NCI-H524 (cell line): ENCODE results near the gene TMEM115.

Experiments
- DNase-seq, 2 experiments: peaks; one replicate each; lab custom pipeline; 2025; lab: John Stamatoyannopoulos, UW

The TMEM115 gene

GRCh38 chr3:50378024-50378423 is 18.7 kb upstream of the TMEM115 start:
- no peak for DNase-seq

- DNase-seq: no peak
Observed at GRCh38 chr3:50375258-50375931, 16.1 kb upstream of the TMEM115 start.

GRCh38 chr3:50374363-50375257 is 15.3 kb upstream of the TMEM115 start:
- no peak for DNase-seq

GRCh38 chr3:50373146-50374051 is 14.1 kb upstream of the TMEM115 start:
- no peak for DNase-seq

- DNase-seq: peak in 1 of 2 experiments; percentile 19
Observed at GRCh38 chr3:50372349-50372748, 13.0 kb upstream of the TMEM115 start.

GRCh38 chr3:50371133-50371685 is 11.9 kb upstream of the TMEM115 start:
- DNase-seq: no peak

- DNase-seq: peak; percentile 14 to 53
Observed at GRCh38 chr3:50370594-50370993, 11.3 kb upstream of the TMEM115 start.

- no peak for DNase-seq
Observed at GRCh38 chr3:50369012-50369670, 9.8 kb upstream of the TMEM115 start.

- no peak for DNase-seq
Observed at GRCh38 chr3:50365842-50366220, 6.5 kb upstream of the TMEM115 start.

- DNase-seq: no peak
Observed at GRCh38 chr3:50365080-50365841, 5.9 kb upstream of the TMEM115 start.

GRCh38 chr3:50364573-50365079 is 5.3 kb upstream of the TMEM115 start:
- DNase-seq: no peak

GRCh38 chr3:50359760-50360110 is 414 bp upstream of the TMEM115 start:
- no peak for DNase-seq

GRCh38 chr3:50358355-50358910 is 888 bp downstream of the TMEM115 start:
- DNase-seq: no peak

- DNase-seq: no peak
Observed at GRCh38 chr3:50357481-50357880, 1.8 kb downstream of the TMEM115 start.

- DNase-seq: no peak
Observed at GRCh38 chr3:50356553-50356952, 2.8 kb downstream of the TMEM115 start.

- DNase-seq: no peak
Observed at GRCh38 chr3:50355829-50356552, 3.3 kb downstream of the TMEM115 start.

GRCh38 chr3:50354850-50355249 is 4.5 kb downstream of the TMEM115 start:
- DNase-seq: no peak

GRCh38 chr3:50354186-50354764 is 5.0 kb downstream of the TMEM115 start:
- no peak for DNase-seq
